ENCODE results near the gene ZNF486. TPM values are rescaled to one million over a fixed set of nuclear protein-coding genes. Genes with fewer than 3 reads are reported as not detected.

Gene ZNF486
- total RNA-seq, 1 experiment from 2014 or later = 21.1 TPM

DNA sequence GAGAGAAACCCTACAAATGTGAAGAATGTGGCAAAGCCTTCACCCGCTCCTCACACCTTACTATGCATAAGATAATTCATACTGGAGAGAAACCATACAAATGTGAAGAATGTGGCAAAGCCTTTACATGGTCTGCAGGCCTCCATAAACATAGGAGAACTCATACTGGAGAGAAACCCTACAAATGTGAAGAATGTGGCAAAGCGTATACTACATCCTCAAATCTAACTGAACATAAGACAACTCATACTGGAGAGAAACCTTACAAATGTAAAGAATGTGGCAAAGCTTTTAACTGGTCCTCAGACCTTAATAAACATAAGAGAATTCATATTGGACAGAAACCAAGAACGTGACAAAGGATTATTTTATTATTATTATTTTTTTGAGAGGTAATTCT lies 30.7 kb downstream of the ZNF486 start:
- H4K8ac ChIP-seq (replicated peaks; ENCODE audit: insufficient read length, low read depth, low read length) = no peak overlapping the region
- H3K4me1 ChIP-seq (ENCODE audit: insufficient read depth, low read length) = no peaks in the 10 kb centered on the region
- H3K9ac ChIP-seq (ENCODE audit: extremely low read depth, insufficient read length, low read length) = no peak overlapping the region
- H2AK5ac ChIP-seq (ENCODE audit: insufficient read length, low read length) = no peak overlapping the region
- H3K4ac ChIP-seq (ENCODE audit: low read depth, low read length) = no peak overlapping the region
- H3K9me3 ChIP-seq (ENCODE audit: control insufficient read depth, low read depth, low read length) = peaks cover 9% of the 10 kb centered on the region
- no CpG with 5 or more reads among the region's 3 CpGs for WGBS (ENCODE audit: extremely low coverage, insufficient read length, low lambda C conversion rate)
- H2BK20ac ChIP-seq (ENCODE audit: low read depth, low read length, poor library complexity, severe bottlenecking) = no peak overlapping the region
- no peaks in the 10 kb centered on the region for H4K20me1 ChIP-seq (ENCODE audit: control insufficient read depth, insufficient read depth, insufficient read length)
- H3K4me2 ChIP-seq (ENCODE audit: insufficient read depth, insufficient read length, low read length) = no peak overlapping the region
- H3K4me1 Mint-ChIP-seq = no peaks in the 10 kb centered on the region
- H3K9me3 Mint-ChIP-seq = peaks cover 33 to 41% of the 10 kb centered on the region in 2 experiments
- H3T11ph ChIP-seq (ENCODE audit: low read length) = no peak overlapping the region
- H2BK5ac ChIP-seq (ENCODE audit: insufficient read length, low read length) = no peak overlapping the region
- no peak overlapping the region for H2AFZ ChIP-seq (ENCODE audit: low read length)
- no peak overlapping the region for H3K18ac ChIP-seq (ENCODE audit: insufficient read length, low read depth, low read length)
- H3K36me3 Mint-ChIP-seq (ENCODE audit: insufficient read depth in 1 of 3, low read depth in 3 of 3) = peaks cover 67 to 70% (median 68%) of the 10 kb centered on the region in 3 experiments
- no peak for TF ChIP-seq CTCF (conservative IDR thresholded peaks at IDR 0.05)
- H3K56ac ChIP-seq (ENCODE audit: insufficient read length, low read depth, low read length) = no peak overlapping the region
- H3K4me3 Mint-ChIP-seq = no peak overlapping the region
- H3K79me2 ChIP-seq (ENCODE audit: insufficient read depth, low read length) = no peaks in the 10 kb centered on the region
- H3K79me1 ChIP-seq (ENCODE audit: insufficient read depth, low read depth, low read length, poor library complexity, severe bottlenecking) = no peaks in the 10 kb centered on the region
- no peak overlapping the region for H2BK120ac ChIP-seq (ENCODE audit: low read depth, low read length, poor library complexity, severe bottlenecking)
- no peak for DNase-seq
- H3K27ac ChIP-seq (ENCODE audit: insufficient read length, low read depth, low read length) = no peak overlapping the region
- no peaks in the 10 kb centered on the region for H3K27me3 Mint-ChIP-seq (ENCODE audit: low read depth)
- H3K27me3 ChIP-seq (ENCODE audit: insufficient read depth, low read length) = no peaks in the 10 kb centered on the region
- H2BK12ac ChIP-seq (ENCODE audit: insufficient read length, low read depth, low read length) = no peak overlapping the region
- no peak overlapping the region for H4K5ac ChIP-seq (ENCODE audit: insufficient read length, low read depth, low read length)
- no peaks in the 10 kb centered on the region for H3K23me2 ChIP-seq (ENCODE audit: insufficient read length, low read depth, low read length, poor library complexity, severe bottlenecking)
- no peak overlapping the region for H2BK15ac ChIP-seq (ENCODE audit: low read depth, low read length)
- H3K27ac Mint-ChIP-seq = no peak overlapping the region
- H4K91ac ChIP-seq (ENCODE audit: insufficient read length, low read depth, low read length) = no peak overlapping the region
- H3K23ac ChIP-seq (ENCODE audit: insufficient read length, low read depth, low read length) = no peak overlapping the region
- H3K14ac ChIP-seq (ENCODE audit: insufficient read depth, low read length) = no peak overlapping the region

Data from H9 (cell line).